ENCODE data around the gene CIAO3. TPM values are rescaled to one million over a fixed set of nuclear protein-coding genes. Genes with fewer than 3 reads are reported as not detected.
"Not testable (repeated sequence)": the region's sequence is repeated elsewhere in the genome, so short reads cannot be mapped to it uniquely, and the experiment has no call there.

The CIAO3 gene
- total RNA-seq, 1 donor: 24.7 TPM

DNA sequence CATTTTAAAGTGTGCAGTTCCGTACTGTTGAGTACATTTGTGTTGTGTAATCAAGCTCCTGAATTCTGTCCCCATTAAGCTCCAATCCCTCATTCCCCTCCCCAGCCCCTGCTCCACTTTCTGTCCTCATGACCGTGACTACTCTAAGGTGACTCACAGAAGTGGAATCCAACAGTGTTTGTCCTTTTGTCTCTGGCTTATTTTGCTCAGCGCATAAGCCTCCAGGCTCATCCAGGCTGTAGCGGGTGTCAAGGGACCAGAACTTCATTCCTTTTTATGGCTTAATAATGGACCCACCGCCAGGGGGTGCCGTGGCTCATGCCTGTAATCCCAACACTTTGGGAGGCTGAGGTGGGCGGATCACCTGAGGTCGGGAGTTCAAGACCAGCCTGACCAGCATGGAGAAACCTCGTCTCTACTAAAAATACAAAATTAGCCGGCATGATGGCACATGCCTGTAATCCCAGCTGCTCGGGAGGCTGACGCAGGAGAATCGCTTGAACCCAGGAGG, 28.0 kb downstream of the CIAO3 start:
- H3K4me3 ChIP-seq (ENCODE audit: low read depth, low read length): not testable (repeated sequence)
- TF ChIP-seq, protein P1, sequence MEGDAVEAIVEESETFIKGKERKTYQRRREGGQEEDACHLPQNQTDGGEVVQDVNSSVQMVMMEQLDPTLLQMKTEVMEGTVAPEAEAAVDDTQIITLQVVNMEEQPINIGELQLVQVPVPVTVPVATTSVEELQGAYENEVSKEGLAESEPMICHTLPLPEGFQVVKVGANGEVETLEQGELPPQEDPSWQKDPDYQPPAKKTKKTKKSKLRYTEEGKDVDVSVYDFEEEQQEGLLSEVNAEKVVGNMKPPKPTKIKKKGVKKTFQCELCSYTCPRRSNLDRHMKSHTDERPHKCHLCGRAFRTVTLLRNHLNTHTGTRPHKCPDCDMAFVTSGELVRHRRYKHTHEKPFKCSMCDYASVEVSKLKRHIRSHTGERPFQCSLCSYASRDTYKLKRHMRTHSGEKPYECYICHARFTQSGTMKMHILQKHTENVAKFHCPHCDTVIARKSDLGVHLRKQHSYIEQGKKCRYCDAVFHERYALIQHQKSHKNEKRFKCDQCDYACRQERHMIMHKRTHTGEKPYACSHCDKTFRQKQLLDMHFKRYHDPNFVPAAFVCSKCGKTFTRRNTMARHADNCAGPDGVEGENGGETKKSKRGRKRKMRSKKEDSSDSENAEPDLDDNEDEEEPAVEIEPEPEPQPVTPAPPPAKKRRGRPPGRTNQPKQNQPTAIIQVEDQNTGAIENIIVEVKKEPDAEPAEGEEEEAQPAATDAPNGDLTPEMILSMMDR (IDR thresholded peaks at IDR 0.05; ENCODE audit: insufficient read depth, low read length): peak; percentile 47
- peak; percentile 88 for DNase-seq (ENCODE audit: low read depth)

DNA sequence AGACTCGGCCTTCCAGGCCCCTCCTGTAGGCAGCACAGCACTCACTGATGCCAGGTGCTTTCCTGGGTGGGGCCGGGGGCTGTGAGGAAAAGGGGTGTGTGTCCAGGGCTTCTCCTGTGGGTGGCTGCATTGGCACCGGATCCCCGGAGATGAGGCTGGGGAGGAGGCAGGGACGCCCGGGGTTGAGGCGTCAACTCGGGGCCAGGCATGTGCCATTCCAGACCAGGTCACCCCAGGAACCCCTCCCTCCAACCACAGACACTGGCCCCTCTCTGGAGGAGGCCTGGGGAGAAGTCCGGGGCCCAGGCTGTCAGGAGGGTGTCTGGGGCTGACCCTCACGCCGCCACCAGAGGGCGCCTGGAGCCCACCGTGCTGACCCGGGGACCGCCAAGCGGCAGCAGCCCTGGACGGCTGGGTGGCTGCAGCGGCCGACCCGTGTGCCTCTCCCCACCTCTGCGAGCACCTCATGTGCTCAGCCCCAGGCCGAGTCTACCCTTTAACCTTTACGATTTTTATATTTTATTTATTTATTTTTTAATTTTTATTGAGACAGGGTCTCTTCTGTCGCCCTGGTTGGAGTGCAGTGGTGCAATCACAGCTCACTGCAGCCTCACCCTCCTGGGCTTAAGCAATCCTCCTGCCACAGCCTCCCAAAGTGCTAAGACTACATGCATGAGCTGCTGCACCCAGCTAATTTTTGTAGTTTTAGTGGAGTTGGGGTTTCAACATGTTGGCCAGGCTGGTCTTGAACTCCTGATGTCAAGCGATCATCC, 29.1 kb downstream of the CIAO3 start:
- TF ChIP-seq, protein P1 (IDR thresholded peaks at IDR 0.05; ENCODE audit: insufficient read depth, low read length): peak; percentile 85
- H3K4me3 ChIP-seq (ENCODE audit: low read depth, low read length): no peak overlapping the region
- peak; percentile 61 for DNase-seq (ENCODE audit: low read depth)

DNA sequence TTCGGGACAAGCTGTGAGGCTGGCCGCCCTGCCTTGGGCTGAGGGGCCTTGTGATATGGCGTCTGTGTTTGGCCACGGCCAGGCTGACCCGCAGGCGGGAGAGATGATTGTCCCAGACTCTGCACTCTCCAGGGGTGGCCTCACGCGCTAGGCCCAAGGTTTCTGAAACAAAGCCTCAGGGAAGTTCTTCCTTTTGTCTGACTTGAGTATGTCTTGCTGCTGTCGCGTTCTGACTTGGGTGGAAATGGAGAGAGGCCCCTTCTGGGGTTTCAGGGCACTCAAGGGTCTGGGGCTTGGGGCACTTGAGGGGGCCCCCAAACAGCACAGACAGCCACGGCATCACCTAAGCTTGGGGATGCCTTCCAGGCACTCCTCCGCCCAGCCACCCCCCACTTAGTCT, 29.7 kb downstream of the CIAO3 start:
- TF ChIP-seq, protein P1 (IDR thresholded peaks at IDR 0.05; ENCODE audit: insufficient read depth, low read length): no peak
- H3K4me3 ChIP-seq (ENCODE audit: low read depth, low read length): no peak overlapping the region
- DNase-seq (ENCODE audit: low read depth): no peak

DNA sequence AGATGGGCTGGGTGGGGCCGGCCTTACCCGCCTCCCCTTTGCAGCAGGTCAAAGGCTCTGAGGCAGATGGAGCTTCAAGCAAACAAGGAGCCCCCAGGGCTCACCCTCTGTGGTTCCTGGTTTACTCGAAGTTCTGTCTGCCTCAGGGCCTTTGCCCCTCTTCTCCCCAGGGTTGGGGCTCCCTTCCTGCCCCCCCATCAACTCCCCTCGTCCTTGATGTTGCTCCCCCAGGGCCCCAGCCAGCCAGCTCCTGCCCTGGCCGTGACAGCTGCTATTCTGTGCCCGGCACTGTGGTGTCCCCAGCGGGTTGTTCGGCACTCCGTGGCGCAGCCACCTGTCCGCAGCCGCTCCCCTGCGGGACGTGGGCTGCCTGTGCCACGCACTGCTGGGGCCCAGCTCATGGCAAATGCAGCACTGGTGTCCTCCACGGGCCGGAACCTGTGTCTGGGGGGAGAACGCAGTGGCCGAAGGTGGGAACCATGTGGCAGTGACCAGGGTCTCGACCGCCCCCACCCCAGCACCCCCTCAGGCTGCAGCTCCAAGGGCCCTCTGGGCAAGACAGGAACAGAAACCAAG, 30.2 kb downstream of the CIAO3 start:
- no peak for DNase-seq (ENCODE audit: low read depth)
- H3K4me3 ChIP-seq (ENCODE audit: low read depth, low read length): no peak overlapping the region
- TF ChIP-seq, protein P1 (IDR thresholded peaks at IDR 0.05; ENCODE audit: insufficient read depth, low read length): no peak

DNA sequence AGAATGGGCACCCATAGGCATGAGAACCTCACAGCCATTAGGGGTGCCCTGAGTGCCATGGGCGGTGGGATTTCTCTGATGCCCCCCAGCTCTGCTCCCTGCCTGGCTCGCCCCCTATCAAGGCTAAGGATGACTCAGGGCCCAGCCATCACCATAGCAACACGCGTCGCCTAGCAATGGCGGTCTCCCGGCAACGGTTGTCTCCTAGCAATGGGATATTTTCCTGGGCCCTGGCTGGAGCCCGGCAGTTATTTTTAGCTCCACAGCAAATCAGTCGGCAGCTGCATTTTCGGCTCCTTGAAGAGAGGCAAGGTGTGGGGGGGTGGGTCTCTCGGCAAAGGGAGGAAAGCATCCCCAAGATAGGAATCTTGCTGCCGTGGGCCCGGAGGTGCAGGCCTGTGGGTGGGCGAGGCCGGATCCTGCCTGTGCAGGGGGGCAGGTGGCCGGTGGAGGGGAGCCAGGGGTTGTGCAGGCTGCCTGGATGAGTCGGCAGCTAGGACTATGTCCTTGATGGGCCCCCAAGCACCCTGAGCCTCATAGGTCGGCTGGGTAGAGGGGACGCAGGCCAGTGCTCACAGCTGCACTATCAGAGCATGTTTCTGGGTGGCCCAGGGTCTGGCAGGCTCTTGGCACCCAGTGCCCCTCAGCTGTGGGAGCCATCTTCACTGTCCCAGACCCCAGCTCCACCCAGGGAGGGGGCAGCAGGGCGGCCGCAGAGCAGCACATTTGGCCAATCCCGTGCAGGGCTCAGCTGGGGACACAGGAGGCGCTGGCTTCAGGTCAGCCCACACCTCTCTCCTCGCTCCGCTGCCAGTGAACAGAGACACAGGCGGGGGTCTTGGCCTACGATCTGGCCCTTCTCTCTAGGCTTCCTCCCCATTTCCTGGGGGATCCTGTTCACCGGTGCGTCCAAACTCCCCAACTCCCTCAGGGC, 31.0 kb downstream of the CIAO3 start:
- TF ChIP-seq, protein P1 (IDR thresholded peaks at IDR 0.05; ENCODE audit: insufficient read depth, low read length): peak; percentile 8
- DNase-seq (ENCODE audit: low read depth): peak; percentile 82
- H3K4me3 ChIP-seq (ENCODE audit: low read depth, low read length): no peak overlapping the region

DNA sequence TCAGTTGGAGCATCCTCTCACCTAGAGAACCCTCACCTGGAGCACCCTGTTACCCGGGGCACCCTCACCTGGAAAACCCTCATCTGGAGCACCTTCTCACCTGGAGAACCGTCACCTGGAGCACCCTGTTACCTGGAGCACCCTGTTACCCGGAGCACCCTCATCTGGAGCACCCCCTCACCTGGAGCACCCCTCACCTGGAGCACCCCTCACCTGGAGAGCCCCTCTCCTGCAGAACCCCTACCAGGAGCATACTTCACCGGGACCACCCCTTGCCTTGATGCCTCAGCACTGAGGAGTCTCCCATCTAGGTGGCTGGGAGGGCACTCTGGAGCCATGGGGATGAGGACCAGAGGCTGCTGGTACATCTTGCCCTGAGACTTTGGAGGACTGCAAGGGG, 31.8 kb downstream of the CIAO3 start:
- no peak overlapping the region for H3K4me3 ChIP-seq (ENCODE audit: low read depth, low read length)
- no peak for DNase-seq (ENCODE audit: low read depth)
- TF ChIP-seq, protein P1 (IDR thresholded peaks at IDR 0.05; ENCODE audit: insufficient read depth, low read length): no peak

Data from fibroblast of the aortic adventitia (primary cell).